Measurements from ENCODE around the gene NRXN3. TPM values are rescaled to one million over a fixed set of nuclear protein-coding genes. Genes with fewer than 3 reads are reported as not detected.
A peak's percentile ranks its signal among the peaks of the same experiment; 100 is the strongest.

Gene NRXN3
- 1.0 TPM for total RNA-seq
- long read RNA-seq, partial matches to known transcripts: 0 of 1 reads
- long read RNA-seq, other reads (novel, unspliced or antisense): 0 of 1 reads

GRCh38 chr14:78170203-78170602, at the start of gene NRXN3:
Gene NRXN3, plus strand, starts transcription at chr14:78170373. Its CDS starts 72,721 bp downstream, at chr14:78243094.
- intact Hi-C loops (cut with micrococcal nuclease): no loop called here

DNA sequence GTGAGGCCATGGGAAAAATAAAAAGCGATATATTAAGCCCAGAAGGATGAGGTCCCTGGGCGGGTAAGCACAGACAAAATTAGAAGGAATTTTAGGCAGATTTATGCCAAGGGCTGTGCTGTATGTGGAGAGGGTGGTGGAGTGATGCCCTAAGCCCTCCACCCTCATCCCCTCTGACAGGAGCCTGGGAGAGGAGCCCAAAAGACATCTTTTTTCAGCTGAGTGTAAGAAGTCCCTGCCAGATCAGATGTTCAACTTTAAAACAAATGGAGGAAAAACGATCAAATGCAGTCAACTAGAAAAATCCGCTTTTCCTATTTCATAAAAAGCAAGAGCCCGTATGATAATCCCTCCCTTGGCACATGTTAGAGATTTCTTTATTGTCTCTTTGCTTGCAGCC, 47.7 kb upstream of the NRXN3 start:
- no peak for DNase-seq
- intact Hi-C loops (cut with micrococcal nuclease): no loop called here
- ATAC-seq: no peak

More at GRCh38 chr14:78170203-78170602, at the start of gene NRXN3:
- DNase-seq (no peak), ATAC-seq (peak; percentile 21)

- intact Hi-C loops (cut with micrococcal nuclease): no loop called here
- DNase-seq (no peak), ATAC-seq (no peak)
Observed at GRCh38 chr14:78123650-78124253, 46.4 kb upstream of the NRXN3 start.

GRCh38 chr14:78127961-78128360, 42.2 kb upstream of the NRXN3 start:
- intact Hi-C loops (cut with micrococcal nuclease): no loop called here
- no peak for ATAC-seq

DNA sequence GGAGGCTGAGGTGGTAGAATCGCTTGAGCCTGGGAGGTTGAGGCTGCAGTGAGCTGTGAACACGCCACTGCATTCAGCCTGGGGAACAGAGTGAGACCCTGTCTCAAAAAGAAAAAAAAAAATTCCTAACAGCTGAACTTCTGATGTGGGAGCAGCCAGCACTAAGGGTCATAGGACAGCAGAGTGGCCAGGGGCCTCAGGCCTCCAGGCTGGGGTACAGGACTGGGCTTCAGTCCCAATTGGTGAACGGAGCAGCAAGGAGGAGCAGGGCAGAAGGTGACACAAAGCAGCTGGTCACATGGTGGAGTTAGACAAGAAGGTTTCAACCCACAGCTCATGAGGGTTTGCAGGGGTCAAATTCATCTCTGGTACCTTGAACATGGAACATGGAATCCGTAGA, 40.8 kb upstream of the NRXN3 start:
- no peak for DNase-seq
- intact Hi-C loops (cut with micrococcal nuclease): no loop called here
- no peak for ATAC-seq

More at GRCh38 chr14:78127961-78128360, 42.2 kb upstream of the NRXN3 start:
- no peak for DNase-seq

GRCh38 chr14:78130356-78130755, 39.8 kb upstream of the NRXN3 start:
- DNase-seq (no peak), ATAC-seq (no peak)
- intact Hi-C loops (cut with micrococcal nuclease): no loop called here

DNA sequence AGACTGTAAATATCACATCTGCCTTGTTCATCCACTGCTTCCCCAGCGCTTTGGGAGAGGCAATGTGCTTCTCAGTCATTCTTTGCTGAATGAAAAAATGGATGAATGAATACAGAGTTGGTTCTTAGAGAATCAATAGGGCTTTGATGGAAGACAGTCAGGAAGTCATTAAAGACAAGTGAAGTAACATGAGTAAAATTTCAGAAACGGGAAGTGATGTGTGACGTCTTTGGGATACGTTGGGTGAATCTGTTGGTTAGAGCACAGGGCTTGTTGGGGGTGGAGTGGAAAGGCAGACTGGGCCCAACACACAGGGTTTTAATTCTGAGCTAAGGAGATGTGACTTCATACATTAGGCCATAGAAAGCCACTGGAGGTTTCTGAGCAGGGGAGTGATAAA, 39.0 kb upstream of the NRXN3 start:
- intact Hi-C loops (cut with micrococcal nuclease): no loop called here
- no peak for ATAC-seq
- no peak for DNase-seq

DNA sequence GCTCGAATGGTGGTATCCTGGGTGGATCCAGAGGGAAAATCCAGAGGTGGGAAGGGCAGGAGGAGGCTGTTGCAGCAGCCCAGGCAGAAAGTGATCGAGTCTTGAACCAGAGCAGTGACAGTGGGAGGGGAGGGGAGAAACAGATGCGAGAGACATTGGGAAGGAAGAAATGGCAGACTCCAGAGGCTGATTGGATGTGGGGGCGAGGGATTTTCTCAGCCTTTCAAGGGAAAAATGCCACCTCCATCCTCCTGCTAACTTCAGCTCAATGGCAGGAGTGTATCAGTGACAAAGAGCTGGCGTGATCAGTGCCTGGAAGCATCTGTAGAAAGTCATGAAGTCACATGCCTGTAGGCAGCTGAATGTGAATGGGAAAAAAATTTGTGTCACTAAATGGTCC, 38.6 kb upstream of the NRXN3 start:
- intact Hi-C loops (cut with micrococcal nuclease): no loop called here
- ATAC-seq: no peak
- no peak for DNase-seq

DNA sequence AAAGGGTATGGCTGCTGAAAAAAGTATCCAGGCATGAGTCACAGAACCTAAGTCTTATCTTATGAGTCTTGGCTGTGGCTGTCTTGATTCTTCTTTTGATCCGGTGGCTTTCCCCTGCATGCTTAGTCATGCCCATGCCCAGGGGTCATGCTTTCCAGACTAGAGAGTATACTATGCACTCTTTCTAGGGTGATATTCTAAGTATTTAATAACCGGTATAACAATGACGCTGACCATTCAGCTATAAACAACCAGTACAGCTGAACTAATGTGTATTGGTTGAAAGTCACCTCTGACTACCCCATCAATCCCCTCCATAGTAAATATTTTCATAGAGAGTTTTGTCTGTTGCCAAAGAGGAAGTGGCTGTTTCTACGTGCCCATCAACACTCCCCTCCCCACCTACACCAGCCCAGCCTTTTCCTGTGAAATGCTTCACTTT, 34.7 kb upstream of the NRXN3 start:
- DNase-seq: no peak
- ATAC-seq: no peak
- intact Hi-C loops (cut with micrococcal nuclease): no loop called here

- no peak for ATAC-seq
- DNase-seq: no peak
- intact Hi-C loops (cut with micrococcal nuclease): no loop called here
Observed at GRCh38 chr14:78136695-78137094, 33.5 kb upstream of the NRXN3 start.

DNA sequence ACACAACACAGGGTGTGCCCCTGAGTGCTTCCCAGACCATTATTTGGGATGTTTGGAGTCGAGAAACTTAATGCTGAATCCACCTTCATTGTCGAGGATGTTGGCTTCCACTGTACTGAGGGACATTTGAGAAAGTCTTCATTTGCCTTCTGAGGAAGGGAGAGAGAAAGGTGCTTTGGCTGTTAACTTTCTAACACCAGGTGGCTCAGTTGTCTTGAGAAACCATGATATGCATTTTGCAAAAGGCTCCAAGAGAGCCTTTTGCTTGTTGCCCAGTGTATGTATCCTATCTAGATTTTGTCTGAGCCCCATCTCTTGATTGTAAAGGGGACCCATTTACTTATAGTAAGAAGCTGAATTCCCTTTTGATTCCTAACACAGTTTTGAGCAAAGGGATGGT, 28.6 kb upstream of the NRXN3 start:
- intact Hi-C loops (cut with micrococcal nuclease): no loop called here
- ATAC-seq (no peak), DNase-seq (no peak)

DNA sequence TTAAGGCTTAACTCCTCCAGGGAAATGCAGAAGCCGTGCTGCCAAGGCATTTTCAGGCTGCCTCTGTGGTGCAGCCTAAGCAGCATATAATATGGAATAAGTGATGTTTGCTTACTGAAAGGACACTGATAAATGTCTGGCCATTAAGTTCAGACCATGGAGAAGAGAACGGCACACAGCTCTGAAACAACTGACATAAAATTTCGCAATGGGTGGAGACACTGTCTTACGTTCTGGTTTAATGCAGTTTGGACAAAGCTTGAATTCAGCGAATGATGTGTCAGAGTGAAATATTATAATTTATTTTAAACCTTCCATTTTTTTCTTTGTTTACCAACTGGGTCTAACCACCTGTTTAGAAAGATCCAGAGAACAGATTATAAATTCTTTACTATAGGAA, 27.2 kb upstream of the NRXN3 start:
- intact Hi-C loops (cut with micrococcal nuclease): no loop called here
- ATAC-seq (no peak), DNase-seq (no peak)

GRCh38 chr14:78143489-78144145, 26.6 kb upstream of the NRXN3 start:
- ATAC-seq (no peak), DNase-seq (no peak)
- intact Hi-C loops (cut with micrococcal nuclease): no loop called here

- DNase-seq (no peak), ATAC-seq (no peak)
- intact Hi-C loops (cut with micrococcal nuclease): no loop called here
Observed at GRCh38 chr14:78152201-78153063, 17.7 kb upstream of the NRXN3 start.

- no peak for DNase-seq
- no peak for ATAC-seq
- intact Hi-C loops (cut with micrococcal nuclease): no loop called here
Observed at GRCh38 chr14:78153064-78153341, 17.2 kb upstream of the NRXN3 start.

GRCh38 chr14:78154827-78155226, 15.3 kb upstream of the NRXN3 start:
- no peak for DNase-seq
- ATAC-seq: no peak
- intact Hi-C loops (cut with micrococcal nuclease): no loop called here

GRCh38 chr14:78156196-78156595, 14.0 kb upstream of the NRXN3 start:
- intact Hi-C loops (cut with micrococcal nuclease): no loop called here
- DNase-seq (no peak), ATAC-seq (no peak)

- intact Hi-C loops (cut with micrococcal nuclease): no loop called here
- DNase-seq: peak; percentile 37
- ATAC-seq: no peak
Observed at GRCh38 chr14:78157494-78158437, 12.4 kb upstream of the NRXN3 start.

- intact Hi-C loops (cut with micrococcal nuclease): no loop called here
- DNase-seq: no peak
Observed at GRCh38 chr14:78162202-78162601, 8.0 kb upstream of the NRXN3 start.

More at GRCh38 chr14:78162202-78162601, 8.0 kb upstream of the NRXN3 start:
- no peak for ATAC-seq

All from left ventricle myocardium superior (tissue), 1 donor.